WTC11 (cell line): ENCODE measurements around the gene SYTL5.

Source experiments
- JUN ChIP-seq: sonication (generic); formaldehyde crosslinking; IDR thresholded peaks from 2 replicates; pipeline ENCODE4 v1.8.0; 2023; ENCODE audit warnings: mild to moderate bottlenecking, missing genetic modification reagents
- ZBTB21 ChIP-seq: sonication (generic); formaldehyde crosslinking; IDR thresholded peaks from 2 replicates; pipeline ENCODE4 v1.8.1; 2023; ENCODE audit warnings: mild to moderate bottlenecking, missing genetic modification reagents, borderline replicate concordance
- ZNF121 ChIP-seq: sonication (generic); formaldehyde crosslinking; IDR thresholded peaks from 2 replicates; pipeline ENCODE4 v1.8.0; 2023; ENCODE audit warnings: missing genetic modification reagents
- TF ChIP-seq, protein P1 (sequence below): sonication (generic); formaldehyde crosslinking; IDR thresholded peaks from 2 replicates; pipeline ENCODE4 v1.8.0; 2022; ENCODE audit warnings: missing genetic modification reagents
- TF ChIP-seq, protein P2 (sequence below): fragments of 200-600 bp; IDR thresholded peaks from 2 replicates; pipeline ENCODE4 v1.8.0; 2022; ENCODE audit warnings: antibody characterized with exemption

DNA sequence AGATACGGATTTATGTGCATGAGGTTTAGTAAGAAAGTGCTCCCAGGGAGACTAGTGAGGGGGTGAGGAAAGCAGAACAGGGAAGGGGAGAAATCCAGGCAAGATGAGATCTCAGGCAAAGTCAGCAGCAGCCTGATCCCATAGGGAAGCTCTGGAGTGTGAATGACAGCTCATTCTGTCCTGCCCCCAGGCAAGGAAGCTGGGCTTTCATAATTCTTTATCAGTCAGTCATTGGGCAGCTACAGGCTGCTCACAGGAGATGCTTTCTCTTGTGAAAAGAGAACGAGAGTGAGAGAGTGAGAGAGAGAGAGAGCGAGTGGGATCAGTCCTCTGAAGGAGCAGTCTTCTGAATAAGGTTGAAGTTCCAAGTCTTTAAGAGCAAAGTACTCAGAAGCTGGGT lies 166.2 kb downstream of the SYTL5 start:
- TF ChIP-seq JUN (CRISPR knock-in tag) (no peak), ZBTB21 (CRISPR knock-in tag) (no peak), ZNF121 (CRISPR knock-in tag) (no peak)
- TF ChIP-seq, protein P1, sequence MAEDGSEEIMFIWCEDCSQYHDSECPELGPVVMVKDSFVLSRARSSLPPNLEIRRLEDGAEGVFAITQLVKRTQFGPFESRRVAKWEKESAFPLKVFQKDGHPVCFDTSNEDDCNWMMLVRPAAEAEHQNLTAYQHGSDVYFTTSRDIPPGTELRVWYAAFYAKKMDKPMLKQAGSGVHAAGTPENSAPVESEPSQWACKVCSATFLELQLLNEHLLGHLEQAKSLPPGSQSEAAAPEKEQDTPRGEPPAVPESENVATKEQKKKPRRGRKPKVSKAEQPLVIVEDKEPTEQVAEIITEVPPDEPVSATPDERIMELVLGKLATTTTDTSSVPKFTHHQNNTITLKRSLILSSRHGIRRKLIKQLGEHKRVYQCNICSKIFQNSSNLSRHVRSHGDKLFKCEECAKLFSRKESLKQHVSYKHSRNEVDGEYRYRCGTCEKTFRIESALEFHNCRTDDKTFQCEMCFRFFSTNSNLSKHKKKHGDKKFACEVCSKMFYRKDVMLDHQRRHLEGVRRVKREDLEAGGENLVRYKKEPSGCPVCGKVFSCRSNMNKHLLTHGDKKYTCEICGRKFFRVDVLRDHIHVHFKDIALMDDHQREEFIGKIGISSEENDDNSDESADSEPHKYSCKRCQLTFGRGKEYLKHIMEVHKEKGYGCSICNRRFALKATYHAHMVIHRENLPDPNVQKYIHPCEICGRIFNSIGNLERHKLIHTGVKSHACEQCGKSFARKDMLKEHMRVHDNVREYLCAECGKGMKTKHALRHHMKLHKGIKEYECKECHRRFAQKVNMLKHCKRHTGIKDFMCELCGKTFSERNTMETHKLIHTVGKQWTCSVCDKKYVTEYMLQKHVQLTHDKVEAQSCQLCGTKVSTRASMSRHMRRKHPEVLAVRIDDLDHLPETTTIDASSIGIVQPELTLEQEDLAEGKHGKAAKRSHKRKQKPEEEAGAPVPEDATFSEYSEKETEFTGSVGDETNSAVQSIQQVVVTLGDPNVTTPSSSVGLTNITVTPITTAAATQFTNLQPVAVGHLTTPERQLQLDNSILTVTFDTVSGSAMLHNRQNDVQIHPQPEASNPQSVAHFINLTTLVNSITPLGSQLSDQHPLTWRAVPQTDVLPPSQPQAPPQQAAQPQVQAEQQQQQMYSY (CRISPR knock-in tag) = no peak
- TF ChIP-seq, protein P2, sequence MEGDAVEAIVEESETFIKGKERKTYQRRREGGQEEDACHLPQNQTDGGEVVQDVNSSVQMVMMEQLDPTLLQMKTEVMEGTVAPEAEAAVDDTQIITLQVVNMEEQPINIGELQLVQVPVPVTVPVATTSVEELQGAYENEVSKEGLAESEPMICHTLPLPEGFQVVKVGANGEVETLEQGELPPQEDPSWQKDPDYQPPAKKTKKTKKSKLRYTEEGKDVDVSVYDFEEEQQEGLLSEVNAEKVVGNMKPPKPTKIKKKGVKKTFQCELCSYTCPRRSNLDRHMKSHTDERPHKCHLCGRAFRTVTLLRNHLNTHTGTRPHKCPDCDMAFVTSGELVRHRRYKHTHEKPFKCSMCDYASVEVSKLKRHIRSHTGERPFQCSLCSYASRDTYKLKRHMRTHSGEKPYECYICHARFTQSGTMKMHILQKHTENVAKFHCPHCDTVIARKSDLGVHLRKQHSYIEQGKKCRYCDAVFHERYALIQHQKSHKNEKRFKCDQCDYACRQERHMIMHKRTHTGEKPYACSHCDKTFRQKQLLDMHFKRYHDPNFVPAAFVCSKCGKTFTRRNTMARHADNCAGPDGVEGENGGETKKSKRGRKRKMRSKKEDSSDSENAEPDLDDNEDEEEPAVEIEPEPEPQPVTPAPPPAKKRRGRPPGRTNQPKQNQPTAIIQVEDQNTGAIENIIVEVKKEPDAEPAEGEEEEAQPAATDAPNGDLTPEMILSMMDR = no peak
